GM21619 (cell line): Measurements from ENCODE around the gene KRTAP5-2.
"Not testable (repeated sequence)": the region's sequence is repeated elsewhere in the genome, so short reads cannot be mapped to it uniquely, and the experiment has no call there.

Experiments
- ATAC-seq: cut with Tn5 transposase; IDR thresholded peaks from one replicate; pipeline ENCODE4 v1.9.1; 2021; ENCODE audit not compliant: unreplicated experiment

The KRTAP5-2 gene

GRCh38 chr11:1628506-1629325, 30.6 kb upstream of the KRTAP5-2 start:
- ATAC-seq = no peak

GRCh38 chr11:1625541-1625940, 27.4 kb upstream of the KRTAP5-2 start:
- ATAC-seq = no peak

- ATAC-seq = no peak
Observed at GRCh38 chr11:1624621-1625020, 26.5 kb upstream of the KRTAP5-2 start.

GRCh38 chr11:1623716-1624115, 25.6 kb upstream of the KRTAP5-2 start:
- no peak for ATAC-seq

- no peak for ATAC-seq
Observed at GRCh38 chr11:1622086-1622485, 24.0 kb upstream of the KRTAP5-2 start, which contains the start of gene KRTAP5-4. Gene KRTAP5-4 (minus strand): TSS chr11:1622138. CDS start chr11:1622093, 45 bp downstream.

GRCh38 chr11:1619449-1619848, 21.4 kb upstream of the KRTAP5-2 start:
- ATAC-seq = no peak

- no peak for ATAC-seq
Observed at GRCh38 chr11:1618231-1618630, 20.1 kb upstream of the KRTAP5-2 start.

- no peak for ATAC-seq
Observed at GRCh38 chr11:1608363-1608762, 10.3 kb upstream of the KRTAP5-2 start, which contains the start of gene KRTAP5-3. Gene KRTAP5-3 (minus strand): TSS chr11:1608463. CDS start chr11:1608385, 78 bp downstream.

- ATAC-seq = not testable (repeated sequence)
Observed at GRCh38 chr11:1607901-1608300, 9.8 kb upstream of the KRTAP5-2 start.

- not testable (repeated sequence) for ATAC-seq
Observed at GRCh38 chr11:1607156-1607845, 9.2 kb upstream of the KRTAP5-2 start.

GRCh38 chr11:1605923-1606322, 7.8 kb upstream of the KRTAP5-2 start:
- ATAC-seq = peak; percentile 96

- no peak for ATAC-seq
Observed at GRCh38 chr11:1604711-1605110, 6.6 kb upstream of the KRTAP5-2 start.

- ATAC-seq = no peak
Observed at GRCh38 chr11:1604181-1604580, 6.1 kb upstream of the KRTAP5-2 start.

- ATAC-seq = no peak
Observed at GRCh38 chr11:1603629-1604028, 5.5 kb upstream of the KRTAP5-2 start.

GRCh38 chr11:1601663-1602062, 3.6 kb upstream of the KRTAP5-2 start:
- ATAC-seq = not testable (repeated sequence)

GRCh38 chr11:1600626-1601025, 2.5 kb upstream of the KRTAP5-2 start:
- no peak for ATAC-seq

- ATAC-seq = no peak
Observed at GRCh38 chr11:1598816-1599215, 722 bp upstream of the KRTAP5-2 start.

GRCh38 chr11:1598406-1598805, 312 bp upstream of the KRTAP5-2 start:
- ATAC-seq = not testable (repeated sequence)

- ATAC-seq = no peak
Observed at GRCh38 chr11:1597331-1597993, 632 bp downstream of the KRTAP5-2 start.

GRCh38 chr11:1596576-1597121, 1.4 kb downstream of the KRTAP5-2 start:
- not testable (repeated sequence) for ATAC-seq

- ATAC-seq = not testable (repeated sequence)
Observed at GRCh38 chr11:1595994-1596575, 2.0 kb downstream of the KRTAP5-2 start.
